ENCODE results near the gene CACNA1H.
"Not testable (repeated sequence)": the region's sequence is repeated elsewhere in the genome, so short reads cannot be mapped to it uniquely, and the experiment has no call there.

CACNA1H gene

GRCh38 chr16:1256874-1257322, 104.0 kb downstream of the CACNA1H start:
- DNase-seq = no peak

GRCh38 chr16:1257561-1258224, 104.8 kb downstream of the CACNA1H start:
- no peak for DNase-seq

GRCh38 chr16:1258225-1258600, 105.3 kb downstream of the CACNA1H start:
- no peak for DNase-seq

GRCh38 chr16:1258906-1259759, 106.2 kb downstream of the CACNA1H start:
- no peak for DNase-seq

- no peak for DNase-seq
Observed at GRCh38 chr16:1259760-1260068, 106.8 kb downstream of the CACNA1H start.

DNA sequence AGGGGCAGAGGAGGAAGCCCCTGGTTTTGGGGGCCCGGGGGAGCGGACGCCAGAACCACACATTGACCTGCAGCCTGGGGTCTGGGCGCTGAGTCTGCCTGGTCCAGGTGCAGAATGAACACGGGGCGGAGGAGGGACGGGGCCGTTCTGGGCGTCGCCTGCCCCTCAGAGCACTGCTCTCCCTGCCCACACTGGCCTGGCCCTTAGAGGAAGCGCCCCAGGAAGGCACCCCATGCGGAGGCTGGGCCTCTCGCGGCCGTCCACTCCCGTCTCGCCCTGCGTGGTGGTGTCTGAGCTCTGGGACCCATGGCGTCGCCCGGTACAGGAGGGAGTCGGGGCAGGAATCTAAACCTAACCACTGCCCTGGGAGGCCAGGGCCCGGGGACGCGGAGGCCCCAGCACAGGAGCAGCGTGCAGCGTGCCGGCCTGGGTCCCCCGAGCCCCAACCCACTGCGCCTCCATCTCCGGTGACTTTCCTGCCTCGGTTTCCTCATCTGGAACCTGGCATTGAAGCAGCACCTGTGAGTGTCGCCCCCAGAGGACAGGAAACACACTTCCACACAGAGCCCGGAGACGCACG, 107.3 kb downstream of the CACNA1H start:
- DNase-seq = no peak

- DNase-seq = no peak
Observed at GRCh38 chr16:1261131-1261892, 108.4 kb downstream of the CACNA1H start.

GRCh38 chr16:1262210-1262845, 109.4 kb downstream of the CACNA1H start:
- DNase-seq = no peak

- DNase-seq = no peak
Observed at GRCh38 chr16:1262846-1263221, 109.9 kb downstream of the CACNA1H start.

DNA sequence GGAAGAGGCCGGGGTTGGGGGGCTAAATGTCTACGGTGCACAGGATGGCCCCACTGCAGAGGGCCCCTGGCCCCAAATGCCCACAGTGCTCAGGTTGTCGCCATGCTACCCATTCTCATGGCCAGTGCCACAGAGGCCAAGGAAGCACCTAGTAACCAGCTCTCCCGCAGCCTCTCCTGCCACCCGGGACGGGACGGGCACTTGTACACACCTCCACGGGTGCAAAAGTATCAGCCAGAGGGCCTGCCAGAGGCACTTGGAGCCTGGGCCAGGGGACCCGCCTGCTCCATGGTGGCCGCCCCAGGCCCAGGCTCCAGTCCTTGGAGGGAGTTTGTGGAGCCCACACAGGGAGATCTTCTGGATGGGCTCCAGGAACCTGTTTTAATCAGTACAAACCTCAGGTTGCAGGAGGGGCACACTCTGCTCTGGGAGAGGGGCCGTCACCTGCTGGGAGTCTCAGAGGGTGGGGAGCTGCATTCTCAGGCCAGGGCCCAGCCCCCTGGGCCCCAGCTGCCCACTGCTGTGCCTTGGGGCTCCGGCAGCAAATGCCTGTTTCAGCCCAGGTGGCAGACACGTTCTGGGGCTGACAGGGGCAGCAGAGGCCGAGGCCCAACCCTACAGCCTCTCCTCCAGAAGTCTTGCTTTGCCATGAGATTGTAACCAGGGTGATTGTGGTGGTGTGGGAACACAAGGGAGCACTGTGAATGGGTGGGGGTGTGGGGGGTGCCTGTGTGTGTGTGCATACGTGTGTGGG, 110.9 kb downstream of the CACNA1H start:
- no peak for DNase-seq

DNA sequence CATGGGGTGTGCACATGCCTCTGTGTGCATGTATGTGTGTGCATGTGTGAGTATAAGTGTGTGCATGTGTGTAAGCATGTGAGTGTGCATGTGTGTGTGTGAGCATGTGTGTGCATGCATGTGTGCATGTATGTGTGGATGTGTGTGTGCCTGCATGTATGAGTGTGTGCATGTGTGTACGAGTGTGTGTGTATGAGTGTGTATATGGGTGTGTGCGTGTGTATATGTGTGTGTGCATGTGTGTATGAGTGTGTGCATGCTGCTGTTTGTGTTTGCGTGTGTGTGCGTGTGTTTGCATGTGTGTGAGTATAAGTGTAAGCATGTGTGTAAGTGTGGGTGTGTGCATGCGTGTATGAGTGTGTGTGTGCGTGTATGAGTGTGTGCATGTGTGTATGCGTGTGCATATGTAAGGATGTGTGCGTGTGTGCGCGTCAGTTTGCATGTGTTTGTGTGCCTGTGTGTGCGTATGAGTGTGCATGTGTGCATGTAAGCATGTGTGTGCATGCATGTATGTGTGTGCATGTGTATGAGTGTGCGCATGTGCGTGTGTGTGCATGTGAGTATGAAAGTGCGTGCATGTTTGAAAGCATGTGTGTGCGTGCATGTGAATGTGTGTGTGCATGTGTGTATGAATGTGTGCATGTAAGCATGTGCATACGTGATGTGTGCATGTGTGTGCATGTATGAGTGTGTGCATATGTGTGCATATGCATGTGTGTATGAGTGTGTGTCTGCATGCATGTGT, 111.6 kb downstream of the CACNA1H start:
- DNase-seq = no peak

- DNase-seq = no peak
Observed at GRCh38 chr16:1265090-1265630, 112.3 kb downstream of the CACNA1H start.

- DNase-seq = no peak
Observed at GRCh38 chr16:1265826-1266225, 112.9 kb downstream of the CACNA1H start.

DNA sequence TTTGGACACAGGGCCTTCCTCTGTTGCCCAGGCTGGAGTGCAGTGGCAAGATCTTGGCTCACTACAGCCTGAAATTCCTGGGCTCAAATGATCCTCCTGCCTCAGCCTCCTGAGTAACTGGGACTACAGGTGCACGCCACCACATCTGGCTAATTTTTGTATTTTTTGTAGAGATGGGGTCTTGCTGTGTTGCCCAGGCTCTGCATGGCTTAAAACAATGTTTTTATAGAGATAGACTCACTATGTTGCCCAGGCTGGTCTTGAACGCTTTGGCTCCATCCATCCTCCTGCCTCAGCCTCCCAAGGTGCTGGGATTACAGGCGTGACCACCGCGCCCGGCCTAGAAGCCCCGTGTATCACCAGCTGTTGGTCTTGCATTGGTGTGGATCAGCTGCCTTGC, 116.5 kb downstream of the CACNA1H start:
- DNase-seq = not testable (repeated sequence)

- DNase-seq = no peak
Observed at GRCh38 chr16:1271380-1271723, 118.4 kb downstream of the CACNA1H start.

Data from activated CD4-positive, alpha-beta T cell treated with anti-CD3 and anti-CD28 coated beads for 48 hours (primary cell).